ENCODE data around the gene DCTN1. TPM values are rescaled to one million over a fixed set of nuclear protein-coding genes. Genes with fewer than 3 reads are reported as not detected.

Gene DCTN1
- total and polyA plus RNA-seq, 2 donors (not counting 1 experiment from before 2014, with no cell fraction given): 133 to 228 TPM

DNA sequence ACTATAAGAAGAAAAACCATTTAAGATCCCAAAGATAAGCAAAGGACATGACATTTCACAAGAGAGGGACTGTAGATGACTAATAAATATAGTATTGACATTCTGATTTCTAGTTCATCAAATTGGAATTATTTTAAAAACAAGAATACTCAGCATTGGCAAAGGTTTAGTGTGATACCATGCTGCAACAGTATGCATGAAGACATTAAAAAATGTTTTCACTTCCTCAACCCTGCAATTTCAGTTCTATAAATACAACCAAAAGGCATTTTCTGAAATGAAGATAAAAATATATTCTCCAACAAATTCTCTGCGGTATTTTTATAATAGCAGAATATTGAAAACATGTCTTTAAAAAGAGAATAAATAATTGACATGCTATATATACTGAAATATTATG, 39.2 kb upstream of the DCTN1 start:
- no peak overlapping the region for H2AFZ ChIP-seq (ENCODE audit: low read length)
- H3K27me3 ChIP-seq (ENCODE audit: control insufficient read depth, insufficient read depth, low read length): no peaks in the 10 kb centered on the region
- no peak overlapping the region for H3K27ac ChIP-seq (ENCODE audit: insufficient read depth, low read length)
- no peaks in the 10 kb centered on the region for H3K79me2 ChIP-seq (ENCODE audit: control insufficient read depth, insufficient read depth, low read length)
- H3K9ac ChIP-seq (ENCODE audit: insufficient read depth, low read length): no peak overlapping the region
- no peak for DNase-seq (ENCODE audit: low read depth in 2 of 2)
- no peaks in the 10 kb centered on the region for H4K20me1 ChIP-seq (ENCODE audit: control insufficient read depth, extremely low read depth, insufficient read depth, low read length)
- TF ChIP-seq, protein P1, sequence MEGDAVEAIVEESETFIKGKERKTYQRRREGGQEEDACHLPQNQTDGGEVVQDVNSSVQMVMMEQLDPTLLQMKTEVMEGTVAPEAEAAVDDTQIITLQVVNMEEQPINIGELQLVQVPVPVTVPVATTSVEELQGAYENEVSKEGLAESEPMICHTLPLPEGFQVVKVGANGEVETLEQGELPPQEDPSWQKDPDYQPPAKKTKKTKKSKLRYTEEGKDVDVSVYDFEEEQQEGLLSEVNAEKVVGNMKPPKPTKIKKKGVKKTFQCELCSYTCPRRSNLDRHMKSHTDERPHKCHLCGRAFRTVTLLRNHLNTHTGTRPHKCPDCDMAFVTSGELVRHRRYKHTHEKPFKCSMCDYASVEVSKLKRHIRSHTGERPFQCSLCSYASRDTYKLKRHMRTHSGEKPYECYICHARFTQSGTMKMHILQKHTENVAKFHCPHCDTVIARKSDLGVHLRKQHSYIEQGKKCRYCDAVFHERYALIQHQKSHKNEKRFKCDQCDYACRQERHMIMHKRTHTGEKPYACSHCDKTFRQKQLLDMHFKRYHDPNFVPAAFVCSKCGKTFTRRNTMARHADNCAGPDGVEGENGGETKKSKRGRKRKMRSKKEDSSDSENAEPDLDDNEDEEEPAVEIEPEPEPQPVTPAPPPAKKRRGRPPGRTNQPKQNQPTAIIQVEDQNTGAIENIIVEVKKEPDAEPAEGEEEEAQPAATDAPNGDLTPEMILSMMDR (conservative IDR thresholded peaks at IDR 0.05 in 1 of 2, IDR thresholded peaks at IDR 0.05 in 1 of 2; ENCODE audit: low read depth in 1 of 2, low read length in 2 of 2): no peak
- TF ChIP-seq EZH2 (IDR thresholded peaks at IDR 0.05; ENCODE audit: low read length, missing control alignments): no peak
- H3K36me3 ChIP-seq (ENCODE audit: control insufficient read depth, insufficient read depth, low read length): no peaks in the 10 kb centered on the region
- H3K4me3 ChIP-seq (replicated peaks in 1 of 4; ENCODE audit: control extremely low read depth in 1 of 4, insufficient read depth in 1 of 4, low read depth in 3 of 4, low read length in 4 of 4): no peak overlapping the region
- no peak overlapping the region for H3K4me2 ChIP-seq (ENCODE audit: extremely low read depth, insufficient read depth, low read length)
- H3K4me1 ChIP-seq (ENCODE audit: control insufficient read depth, extremely low read depth, insufficient read depth, low read length): peaks cover 11% of the 10 kb centered on the region
- no peaks in the 10 kb centered on the region for H3K9me3 ChIP-seq (ENCODE audit: control insufficient read depth, insufficient read depth, low read depth, low read length)

DNA sequence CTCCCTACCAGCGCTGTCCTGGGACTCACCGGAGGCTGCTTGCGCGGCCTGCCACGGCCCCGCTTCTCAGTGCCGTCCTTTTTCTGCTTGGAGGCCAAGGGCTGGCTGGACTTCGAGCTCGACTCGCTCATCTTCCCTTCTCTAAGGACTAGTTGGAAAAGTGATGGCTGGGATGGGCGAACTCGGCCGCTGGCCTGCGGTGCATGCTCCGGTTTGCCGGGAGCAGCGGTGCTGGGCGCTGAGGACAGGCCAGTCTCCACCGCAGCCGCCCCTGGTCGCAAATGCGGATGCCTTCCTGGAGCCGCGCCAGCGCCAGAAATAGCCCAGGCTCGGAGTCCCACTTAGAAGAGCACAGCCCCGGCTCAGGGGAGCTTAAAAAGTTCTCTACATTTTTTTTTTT, 38.2 kb upstream of the DCTN1 start:
- peaks cover 11% of the 10 kb centered on the region for H3K4me1 ChIP-seq (ENCODE audit: control insufficient read depth, extremely low read depth, insufficient read depth, low read length)
- DNase-seq (ENCODE audit: low read depth in 2 of 2): no peak

GRCh38 chr2:74417763-74418162, 37.7 kb upstream of the DCTN1 start:
- Histone ChIP-seq H2AFZ (ENCODE audit: low read length) (no peak overlapping the region), H3K36me3 (ENCODE audit: control insufficient read depth, insufficient read depth, low read length) (no peaks in the 10 kb centered on the region), H4K20me1 (ENCODE audit: control insufficient read depth, extremely low read depth, insufficient read depth, low read length) (no peaks in the 10 kb centered on the region), H3K79me2 (ENCODE audit: control insufficient read depth, insufficient read depth, low read length) (no peaks in the 10 kb centered on the region), H3K9ac (ENCODE audit: insufficient read depth, low read length) (no peak overlapping the region), H3K4me1 (ENCODE audit: control insufficient read depth, extremely low read depth, insufficient read depth, low read length) (peaks cover 11% of the 10 kb centered on the region), H3K4me3 (replicated peaks in 1 of 4; ENCODE audit: control extremely low read depth in 1 of 4, insufficient read depth in 1 of 4, low read depth in 3 of 4, low read length in 4 of 4) (no peak overlapping the region), H3K9me3 (ENCODE audit: control insufficient read depth, insufficient read depth, low read depth, low read length) (no peaks in the 10 kb centered on the region), H3K27ac (ENCODE audit: insufficient read depth, low read length) (no peak overlapping the region), H3K27me3 (ENCODE audit: control insufficient read depth, insufficient read depth, low read length) (no peaks in the 10 kb centered on the region), H3K4me2 (ENCODE audit: extremely low read depth, insufficient read depth, low read length) (no peak overlapping the region)
- DNase-seq (ENCODE audit: low read depth in 2 of 2): no peak
- TF ChIP-seq EZH2 (IDR thresholded peaks at IDR 0.05; ENCODE audit: low read length, missing control alignments): no peak
- TF ChIP-seq, protein P1 (conservative IDR thresholded peaks at IDR 0.05 in 1 of 2, IDR thresholded peaks at IDR 0.05 in 1 of 2; ENCODE audit: low read depth in 1 of 2, low read length in 2 of 2): no peak

More for the DNA sequence above, 38.2 kb upstream of the DCTN1 start:
- H3K9ac ChIP-seq (ENCODE audit: insufficient read depth, low read length): no peak overlapping the region
- peak overlapping the region; percentile 5 for H2AFZ ChIP-seq (ENCODE audit: low read length)
- H4K20me1 ChIP-seq (ENCODE audit: control insufficient read depth, extremely low read depth, insufficient read depth, low read length): no peaks in the 10 kb centered on the region
- no peak for TF ChIP-seq EZH2 (IDR thresholded peaks at IDR 0.05; ENCODE audit: low read length, missing control alignments)
- TF ChIP-seq, protein P1 (conservative IDR thresholded peaks at IDR 0.05 in 1 of 2, IDR thresholded peaks at IDR 0.05 in 1 of 2; ENCODE audit: low read depth in 1 of 2, low read length in 2 of 2): no peak
- no peaks in the 10 kb centered on the region for H3K79me2 ChIP-seq (ENCODE audit: control insufficient read depth, insufficient read depth, low read length)
- H3K27me3 ChIP-seq (ENCODE audit: control insufficient read depth, insufficient read depth, low read length): no peaks in the 10 kb centered on the region
- H3K4me2 ChIP-seq (ENCODE audit: extremely low read depth, insufficient read depth, low read length): no peak overlapping the region
- no peak overlapping the region for H3K4me3 ChIP-seq (replicated peaks in 1 of 4; ENCODE audit: control extremely low read depth in 1 of 4, insufficient read depth in 1 of 4, low read depth in 3 of 4, low read length in 4 of 4)
- no peaks in the 10 kb centered on the region for H3K9me3 ChIP-seq (ENCODE audit: control insufficient read depth, insufficient read depth, low read depth, low read length)
- H3K36me3 ChIP-seq (ENCODE audit: control insufficient read depth, insufficient read depth, low read length): no peaks in the 10 kb centered on the region
- no peak overlapping the region for H3K27ac ChIP-seq (ENCODE audit: insufficient read depth, low read length)
